HG02973 (cell line): ENCODE data around the gene SLC9A4.
"Not testable (repeated sequence)": the region's sequence is repeated elsewhere in the genome, so short reads cannot be mapped to it uniquely, and the experiment has no call there.

Experiments used
- ATAC-seq: cut with Tn5 transposase; IDR thresholded peaks from one replicate; pipeline ENCODE4 v1.9.1; 2021; ENCODE audit warnings: moderate library complexity; ENCODE audit not compliant: unreplicated experiment

The SLC9A4 gene

DNA sequence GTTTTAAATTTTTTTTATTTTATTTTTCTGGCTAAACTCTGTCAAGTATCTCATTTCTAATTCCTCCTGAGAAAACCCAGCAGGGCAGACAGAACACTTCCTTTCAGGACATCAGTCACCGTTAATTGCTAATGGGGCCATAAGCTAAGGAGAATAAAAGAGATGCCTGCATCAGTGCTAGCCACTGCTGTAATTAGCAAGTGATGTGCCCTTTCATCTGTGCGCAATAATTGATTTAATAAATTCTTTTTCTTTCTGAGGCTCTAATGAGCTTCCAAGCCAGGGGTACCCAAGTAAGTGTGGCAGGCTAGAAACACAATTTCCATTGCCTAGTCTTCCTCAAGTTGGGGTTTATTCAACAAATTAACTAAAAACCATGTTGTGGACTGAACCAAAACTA, 65.5 kb downstream of the SLC9A4 start:
- no peak for ATAC-seq

DNA sequence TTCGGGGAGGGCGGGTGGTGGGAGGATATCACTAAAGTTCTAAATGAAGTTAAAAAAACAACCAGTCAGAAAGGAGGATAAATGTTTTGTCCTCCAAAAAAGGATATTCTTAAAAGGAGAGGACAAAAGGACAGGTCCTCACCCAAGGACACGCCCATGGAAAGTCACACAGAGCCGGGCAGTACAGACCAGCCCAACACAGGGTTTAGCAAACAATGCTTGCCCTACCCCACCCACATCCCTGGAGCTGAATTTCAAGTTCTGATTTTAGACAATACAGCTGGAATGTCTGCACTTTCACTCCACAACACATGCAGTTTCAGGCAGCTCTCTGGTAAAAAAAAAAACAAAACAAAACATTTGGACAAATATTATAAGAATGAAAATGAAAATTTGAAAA, 67.9 kb downstream of the SLC9A4 start:
- ATAC-seq = no peak

- ATAC-seq = no peak
These were observed 71.2 kb downstream of the SLC9A4 start for GRCh38 chr2:102544182-102544581.

GRCh38 chr2:102547462-102547861, 74.4 kb downstream of the SLC9A4 start:
- no peak for ATAC-seq

- ATAC-seq = no peak
These were observed 76.0 kb downstream of the SLC9A4 start for GRCh38 chr2:102549027-102549426.

- no peak for ATAC-seq
These were observed 77.1 kb downstream of the SLC9A4 start for GRCh38 chr2:102550151-102550550.

- ATAC-seq = no peak
These were observed 78.5 kb downstream of the SLC9A4 start for GRCh38 chr2:102551329-102552096.

DNA sequence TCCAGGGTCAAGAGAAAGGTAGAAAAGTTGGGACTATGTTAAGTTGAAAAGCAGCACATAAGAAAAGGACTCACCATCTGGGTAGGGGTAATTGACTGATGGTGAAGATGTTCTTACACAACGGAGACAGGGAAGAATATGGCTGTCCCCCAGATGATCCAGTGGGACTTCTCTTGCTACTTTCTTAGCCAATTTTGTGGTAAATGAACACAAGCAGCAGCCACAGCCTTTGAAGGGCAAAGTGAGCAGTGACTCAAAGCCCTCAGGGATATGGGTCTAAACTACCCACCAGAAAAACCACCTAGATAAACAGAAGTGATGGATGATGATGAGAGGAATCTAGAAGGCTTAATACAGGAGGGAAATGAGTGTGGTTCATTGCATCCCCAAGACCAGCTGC, 80.6 kb downstream of the SLC9A4 start:
- ATAC-seq = no peak

GRCh38 chr2:102558463-102558862, 85.4 kb downstream of the SLC9A4 start:
- no peak for ATAC-seq

- ATAC-seq = not testable (repeated sequence)
These were observed 89.5 kb downstream of the SLC9A4 start for GRCh38 chr2:102562542-102562941.

GRCh38 chr2:102575888-102576287, 102.9 kb downstream of the SLC9A4 start:
- ATAC-seq = no peak

- ATAC-seq = no peak
These were observed 105.3 kb downstream of the SLC9A4 start for GRCh38 chr2:102578376-102578775.

- no peak for ATAC-seq
These were observed 108.9 kb downstream of the SLC9A4 start for GRCh38 chr2:102581911-102582310.

DNA sequence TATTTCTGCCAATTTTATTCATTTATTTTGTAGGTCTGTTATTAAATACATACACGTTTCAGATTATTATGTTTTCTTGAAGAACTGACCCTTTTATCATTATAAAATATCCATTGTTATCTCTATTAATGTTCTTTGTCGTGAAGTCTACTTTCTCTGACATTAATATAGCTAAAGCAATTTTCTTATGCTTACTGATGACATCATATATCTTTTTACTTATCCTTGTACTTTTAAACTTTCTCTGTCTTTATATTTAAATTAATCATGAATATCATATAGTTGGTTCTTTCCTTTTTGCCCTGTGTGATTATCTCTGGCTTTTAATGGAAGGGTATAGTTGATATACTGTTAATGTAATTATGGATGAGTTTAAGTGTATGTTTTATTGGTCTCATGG, 109.8 kb downstream of the SLC9A4 start:
- no peak for ATAC-seq
